GM18873 (cell line): Measurements from ENCODE around the gene SERINC2.

ENCODE experiments used
- ATAC-seq: cut with Tn5 transposase; IDR thresholded peaks from one replicate; pipeline ENCODE4 v1.9.1; 2021; ENCODE audit warnings: mild to moderate bottlenecking, moderate library complexity, moderate number of reproducible peaks; ENCODE audit not compliant: unreplicated experiment, low FRiP score

The SERINC2 gene

GRCh38 chr1:31410871-31411270 lies 2.1 kb upstream of the SERINC2 start:
- no peak for ATAC-seq

- ATAC-seq: no peak
Observed at GRCh38 chr1:31412205-31412604, 808 bp upstream of the SERINC2 start.

GRCh38 chr1:31413405-31414001 lies 490 bp downstream of the SERINC2 start:
- ATAC-seq: no peak

GRCh38 chr1:31414980-31415370 lies 2.0 kb downstream of the SERINC2 start:
- ATAC-seq: no peak

- ATAC-seq: no peak
Observed at GRCh38 chr1:31415658-31416057, 2.6 kb downstream of the SERINC2 start.

GRCh38 chr1:31416101-31416736 lies 3.2 kb downstream of the SERINC2 start:
- no peak for ATAC-seq

- no peak for ATAC-seq
Observed at GRCh38 chr1:31417148-31417547, 4.1 kb downstream of the SERINC2 start.

- ATAC-seq: no peak
Observed at GRCh38 chr1:31418626-31419323, 5.8 kb downstream of the SERINC2 start.

- no peak for ATAC-seq
Observed at GRCh38 chr1:31420716-31421115, 7.7 kb downstream of the SERINC2 start.

GRCh38 chr1:31421371-31422040 lies 8.5 kb downstream of the SERINC2 start:
- ATAC-seq: no peak

- no peak for ATAC-seq
Observed at GRCh38 chr1:31422505-31423319, 9.7 kb downstream of the SERINC2 start.

GRCh38 chr1:31423418-31423947 lies 10.5 kb downstream of the SERINC2 start:
- peak; percentile 74 for ATAC-seq

GRCh38 chr1:31424568-31424967 lies 11.6 kb downstream of the SERINC2 start:
- ATAC-seq: no peak

- ATAC-seq: no peak
Observed at GRCh38 chr1:31425301-31426081, 12.5 kb downstream of the SERINC2 start.

GRCh38 chr1:31426249-31426922 lies 13.4 kb downstream of the SERINC2 start:
- ATAC-seq: no peak

- ATAC-seq: no peak
Observed at GRCh38 chr1:31427322-31427721, 14.3 kb downstream of the SERINC2 start.

GRCh38 chr1:31428436-31429221 lies 15.6 kb downstream of the SERINC2 start:
- no peak for ATAC-seq

GRCh38 chr1:31429583-31429982 lies 16.6 kb downstream of the SERINC2 start:
- no peak for ATAC-seq
